Aortic smooth muscle cell (primary cell): ENCODE data around the gene CNN3. TPM values are rescaled to one million over a fixed set of nuclear protein-coding genes. Genes with fewer than 3 reads are reported as not detected.

Experiments used
- total RNA-seq: library from RNA; depleted of rRNA; stranded (reverse); fragments of >200 nt; gene quantifications from 2 replicates; pipeline ENCODE4 v1.2.3, GENCODE V29; 2014

The CNN3 gene
- total RNA-seq: 427 and 622 TPM in 2 replicates

DNA sequence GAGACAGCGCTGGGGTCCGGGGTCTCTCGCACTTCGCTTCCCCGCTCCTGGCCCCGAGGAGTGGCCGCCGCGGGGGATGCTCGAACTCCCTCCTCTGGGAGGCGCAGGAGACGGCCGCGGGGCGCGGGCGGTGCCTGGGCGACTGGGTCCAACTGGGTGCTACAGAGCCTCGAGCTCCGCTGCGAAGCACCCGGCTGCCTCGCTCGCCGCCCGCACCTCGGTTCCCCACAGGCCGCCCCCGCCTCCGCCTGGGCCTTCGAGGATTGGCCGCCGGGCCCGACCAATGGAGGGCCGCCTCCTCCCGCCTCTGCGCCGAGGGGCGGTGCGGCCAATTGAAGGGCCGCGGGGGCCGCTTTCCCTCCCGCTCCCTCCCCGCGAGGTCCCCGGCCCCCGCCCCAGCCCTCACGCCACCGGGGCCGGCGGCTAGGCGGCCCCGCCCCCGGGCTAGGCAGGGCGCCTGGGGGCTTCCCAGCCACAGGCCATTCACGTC is at the start of gene CNN3:
CNN3 (minus strand) TSS at position 196 of the 490 bp plus-strand sequence. CDS start 216 bp downstream, outside the sequence.

Other genes with a start within 250 kb of the CNN3 start
- gene SLC44A3, start 106.8 kb downstream of the CNN3 start, total RNA-seq: 1.7 TPM in 2 replicates
- gene ALG14, start 145.8 kb upstream of the CNN3 start, total RNA-seq: 4.3 and 4.5 TPM in 2 replicates
- 0.79 and 0.99 TPM in 2 replicates for gene TLCD4, start 190.2 kb upstream of the CNN3 start, total RNA-seq